Smooth muscle cell (in vitro differentiated cells): ENCODE data around the gene KLHL21. TPM values are rescaled to one million over a fixed set of nuclear protein-coding genes. Genes with fewer than 3 reads are reported as not detected.

Source experiments
- DNase-seq: peaks from one replicate; lab custom pipeline; 2025; ENCODE audit not compliant: unreplicated experiment; lab: John Stamatoyannopoulos, UW
- H2AFZ ChIP-seq: fragments of 200-600 bp; sonication (generic); 2 replicates; pipeline ENCODE4 v1.6.0; 2016; ENCODE audit warnings: antibody characterized with exemption, low read depth, mild to moderate bottlenecking
- H3F3A ChIP-seq: fragments of 200-600 bp; sonication (generic); 2 replicates; pipeline ENCODE4 v1.6.0; 2017; ENCODE audit warnings: antibody characterized with exemption, low read depth
- H3K27ac ChIP-seq: fragments of 200-600 bp; sonication (generic); 2 replicates; pipeline ENCODE4 v1.5.1; 2016; ENCODE audit warnings: low read depth, mild to moderate bottlenecking
- H3K27me3 ChIP-seq: fragments of 200-600 bp; sonication (generic); 2 replicates; pipeline ENCODE4 v1.6.1; 2016; ENCODE audit warnings: low read depth, mild to moderate bottlenecking
- H3K36me3 ChIP-seq: fragments of 200-600 bp; sonication (generic); 2 replicates; pipeline ENCODE4 v1.5.1; 2016; ENCODE audit warnings: low read depth
- H3K4me1 ChIP-seq: fragments of 200-600 bp; sonication (generic); 2 replicates; pipeline ENCODE4 v1.5.1; 2016; ENCODE audit warnings: low read depth
- H3K4me2 ChIP-seq: fragments of 200-600 bp; sonication (generic); 2 replicates; pipeline ENCODE4 v1.6.0; 2016; ENCODE audit warnings: mild to moderate bottlenecking
- H3K4me3 ChIP-seq: fragments of 200-600 bp; sonication (generic); 2 replicates; pipeline ENCODE4 v1.5.1; 2016; ENCODE audit warnings: mild to moderate bottlenecking
- H3K79me2 ChIP-seq: fragments of 200-600 bp; sonication (generic); 2 replicates; pipeline ENCODE4 v1.6.0; 2016; ENCODE audit warnings: low read depth, mild to moderate bottlenecking
- H3K9ac ChIP-seq: fragments of 200-600 bp; sonication (generic); 2 replicates; pipeline ENCODE4 v1.6.0; 2016; ENCODE audit warnings: low read depth
- H3K9me3 ChIP-seq: fragments of 200-600 bp; sonication (generic); replicated peaks from 2 replicates; pipeline ENCODE4 v1.5.1; 2016; ENCODE audit warnings: low read depth
- H4K20me1 ChIP-seq: fragments of 200-600 bp; sonication (generic); 2 replicates; pipeline ENCODE4 v1.6.0; 2016; ENCODE audit warnings: low read depth
- WGBS: methylation state at CpG from one replicate; pipeline ENCODE4 v1.1.7; 2016; ENCODE audit warnings: low lambda C conversion rate; 5-methylcytosine and 5-hydroxymethylcytosine counted together
- polyA plus RNA-seq: library from polyadenylated mRNA; unstranded; fragments of >200 nt; fragmentation: Nextera tagmentation; extraction: Ambion mirVana; gene quantifications from 2 replicates; pipeline ENCODE4 v1.2.1, GENCODE V29; 2016
- total RNA-seq: library from RNA; depleted of rRNA; stranded (reverse); fragments of >200 nt; gene quantifications from 2 replicates; pipeline ENCODE4 v1.2.3, GENCODE V29; 2014
- TF ChIP-seq, protein P1 (sequence below): fragments of 200-600 bp; sonication (generic); IDR thresholded peaks from 2 replicates; pipeline ENCODE4 v1.5.1; 2017; ENCODE audit warnings: borderline replicate concordance, mild to moderate bottlenecking, antibody characterized with exemption; ENCODE audit not compliant: insufficient read depth, poor library complexity, severe bottlenecking

Gene KLHL21
- total and polyA plus RNA-seq, 2 experiments from 2014 or later, result 12.6 to 13.2 TPM

DNA sequence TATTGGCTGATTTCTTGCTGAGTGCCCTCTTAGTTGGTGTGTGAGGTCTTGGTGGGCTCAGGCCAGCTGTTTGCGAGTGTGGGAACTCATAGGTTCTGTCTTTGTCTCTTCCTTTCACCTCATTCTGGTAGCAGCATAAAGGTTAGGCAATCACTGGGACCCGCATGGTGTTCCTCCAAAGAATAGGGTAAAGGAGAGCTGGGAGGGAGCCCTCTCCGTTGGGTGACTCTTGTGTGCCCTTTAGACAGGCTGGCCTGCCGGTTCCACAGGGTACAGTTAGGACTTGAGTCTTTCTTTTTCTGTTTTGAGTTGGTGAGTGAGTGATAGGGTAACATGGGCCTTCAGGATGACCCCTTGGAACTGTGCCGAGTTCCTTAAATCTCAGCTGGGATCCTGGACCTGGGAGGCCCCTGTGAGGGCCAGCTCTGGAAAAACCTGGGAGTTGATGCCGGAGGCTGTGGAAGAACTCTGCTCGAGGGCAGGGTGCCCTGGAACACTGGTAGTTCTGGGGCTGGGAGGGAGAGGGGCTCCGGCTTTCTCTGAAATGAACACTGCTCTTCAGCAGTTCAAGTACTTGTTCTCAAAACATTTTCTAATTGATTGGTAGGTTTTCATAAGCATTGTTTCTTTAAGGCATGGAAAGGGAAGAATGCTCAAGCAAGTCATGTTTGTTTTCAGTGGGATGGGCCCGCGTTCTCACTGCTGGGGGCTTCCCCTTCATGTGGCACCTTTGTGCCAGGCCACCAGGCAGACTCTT is 19.9 kb upstream of the KLHL21 start:
- WGBS, result 92% methylated on average over 10 of the region's 10 CpGs
- H2AFZ ChIP-seq, result no peak overlapping the region
- no peaks in the 10 kb centered on the region for H3K36me3 ChIP-seq
- no peak overlapping the region for H3K4me2 ChIP-seq
- H3K9ac ChIP-seq, result peak overlapping the region; percentile 25
- H3K27ac ChIP-seq, result peak overlapping the region; percentile 61
- H3K9me3 ChIP-seq, result no peaks in the 10 kb centered on the region
- TF ChIP-seq, protein P1, sequence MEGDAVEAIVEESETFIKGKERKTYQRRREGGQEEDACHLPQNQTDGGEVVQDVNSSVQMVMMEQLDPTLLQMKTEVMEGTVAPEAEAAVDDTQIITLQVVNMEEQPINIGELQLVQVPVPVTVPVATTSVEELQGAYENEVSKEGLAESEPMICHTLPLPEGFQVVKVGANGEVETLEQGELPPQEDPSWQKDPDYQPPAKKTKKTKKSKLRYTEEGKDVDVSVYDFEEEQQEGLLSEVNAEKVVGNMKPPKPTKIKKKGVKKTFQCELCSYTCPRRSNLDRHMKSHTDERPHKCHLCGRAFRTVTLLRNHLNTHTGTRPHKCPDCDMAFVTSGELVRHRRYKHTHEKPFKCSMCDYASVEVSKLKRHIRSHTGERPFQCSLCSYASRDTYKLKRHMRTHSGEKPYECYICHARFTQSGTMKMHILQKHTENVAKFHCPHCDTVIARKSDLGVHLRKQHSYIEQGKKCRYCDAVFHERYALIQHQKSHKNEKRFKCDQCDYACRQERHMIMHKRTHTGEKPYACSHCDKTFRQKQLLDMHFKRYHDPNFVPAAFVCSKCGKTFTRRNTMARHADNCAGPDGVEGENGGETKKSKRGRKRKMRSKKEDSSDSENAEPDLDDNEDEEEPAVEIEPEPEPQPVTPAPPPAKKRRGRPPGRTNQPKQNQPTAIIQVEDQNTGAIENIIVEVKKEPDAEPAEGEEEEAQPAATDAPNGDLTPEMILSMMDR, result no peak
- H3K4me1 ChIP-seq, result peaks cover 8% of the 10 kb centered on the region
- no peak overlapping the region for H3K4me3 ChIP-seq
- H4K20me1 ChIP-seq, result peaks cover 75% of the 10 kb centered on the region
- H3K79me2 ChIP-seq, result peaks cover 63% of the 10 kb centered on the region
- DNase-seq, result no peak
- no peaks in the 10 kb centered on the region for H3K27me3 ChIP-seq
- H3F3A ChIP-seq, result peaks cover 11% of the 10 kb centered on the region

DNA sequence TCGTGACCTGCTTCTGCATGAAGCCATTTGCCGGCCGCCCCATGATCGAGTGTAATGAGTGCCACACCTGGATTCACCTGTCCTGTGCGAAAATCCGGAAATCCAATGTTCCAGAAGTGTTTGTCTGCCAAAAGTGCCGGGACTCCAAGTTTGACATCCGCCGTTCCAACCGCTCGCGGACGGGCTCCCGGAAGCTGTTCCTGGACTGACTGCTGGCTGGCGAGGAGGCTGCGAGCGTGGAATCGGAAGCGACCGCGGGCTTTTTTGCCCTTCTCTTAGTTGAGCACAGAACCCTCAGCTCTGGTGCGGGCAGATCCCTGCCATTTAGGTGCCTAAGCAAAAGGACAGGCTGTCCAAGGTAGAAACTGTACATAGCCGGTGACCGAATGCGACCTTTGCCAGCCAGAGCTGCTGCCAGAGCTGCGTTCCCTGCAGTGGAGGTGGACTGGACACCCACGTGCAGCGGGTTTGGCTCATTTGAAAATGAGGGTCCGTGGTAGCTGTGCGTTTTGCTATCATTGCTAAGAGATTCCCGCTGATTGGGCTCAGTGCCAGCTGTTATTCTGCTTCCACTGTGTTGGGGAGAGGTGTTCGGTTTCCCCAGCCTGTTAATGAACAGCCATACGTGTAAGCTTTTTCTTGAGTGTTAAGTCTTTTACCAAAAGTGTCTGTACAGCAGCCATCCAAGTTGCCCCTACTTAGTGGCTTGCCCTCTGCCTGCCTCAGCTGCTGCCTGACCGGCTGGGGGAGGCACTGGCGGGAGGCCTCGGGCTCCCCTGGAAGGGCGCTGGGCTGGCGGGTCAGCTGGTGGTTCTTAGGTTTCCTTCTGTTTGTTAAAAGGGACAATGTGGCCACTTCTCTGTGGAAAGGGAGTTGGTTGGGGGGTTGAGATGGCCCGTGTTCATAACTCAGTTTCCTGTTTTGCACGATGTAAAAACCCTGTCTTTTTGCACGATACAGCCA is 19.0 kb upstream of the KLHL21 start:
- peaks cover 77% of the 10 kb centered on the region for H4K20me1 ChIP-seq
- peak overlapping the region; percentile 61 for H3K27ac ChIP-seq
- TF ChIP-seq, protein P1, result no peak
- no peak overlapping the region for H3K9ac ChIP-seq
- WGBS, result 94% methylated on average over 41 of the region's 41 CpGs
- no peak overlapping the region for H3K4me2 ChIP-seq
- no peak overlapping the region for H3K4me3 ChIP-seq
- no peaks in the 10 kb centered on the region for H3K9me3 ChIP-seq
- peaks cover 11% of the 10 kb centered on the region for H3F3A ChIP-seq
- H3K27me3 ChIP-seq, result no peaks in the 10 kb centered on the region
- DNase-seq, result no peak
- H2AFZ ChIP-seq, result no peak overlapping the region
- no peaks in the 10 kb centered on the region for H3K36me3 ChIP-seq
- peaks cover 8% of the 10 kb centered on the region for H3K4me1 ChIP-seq
- H3K79me2 ChIP-seq, result peaks cover 63% of the 10 kb centered on the region

DNA sequence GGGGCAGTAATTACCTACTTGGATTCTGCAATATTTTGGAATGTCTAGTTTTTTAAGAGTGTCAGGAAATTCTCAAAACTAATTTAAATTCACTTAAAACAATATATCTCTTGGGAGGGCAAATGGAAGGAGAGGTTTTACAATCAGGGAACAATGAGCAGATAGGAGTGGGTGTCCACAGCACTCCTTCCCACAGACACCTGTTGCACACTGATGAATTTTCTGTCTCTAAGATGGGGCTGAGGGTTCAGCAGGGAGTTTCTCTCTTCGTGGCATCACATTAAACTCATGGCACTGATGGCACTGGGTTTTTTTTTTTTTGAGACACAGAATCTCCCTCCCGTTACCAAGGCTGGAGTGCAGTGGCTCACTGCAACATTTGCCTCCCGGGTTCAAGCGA is 16.4 kb upstream of the KLHL21 start:
- DNase-seq, result no peak
- 99% methylated on average over 4 of the region's 4 CpGs for WGBS
- H3K4me1 ChIP-seq, result peaks cover 3% of the 10 kb centered on the region
- no peak overlapping the region for H3K9ac ChIP-seq
- peaks cover 4% of the 10 kb centered on the region for H3F3A ChIP-seq
- peaks cover 85% of the 10 kb centered on the region for H4K20me1 ChIP-seq
- H3K79me2 ChIP-seq, result peaks cover 77% of the 10 kb centered on the region
- H3K27me3 ChIP-seq, result no peaks in the 10 kb centered on the region
- no peaks in the 10 kb centered on the region for H3K36me3 ChIP-seq
- H3K27ac ChIP-seq, result no peak overlapping the region
- TF ChIP-seq, protein P1, result no peak
- H3K4me3 ChIP-seq, result no peak overlapping the region
- H3K9me3 ChIP-seq, result no peaks in the 10 kb centered on the region
- no peak overlapping the region for H2AFZ ChIP-seq
- no peak overlapping the region for H3K4me2 ChIP-seq
